Tibial nerve (tissue), 4 donors: ENCODE measurements around the gene VOPP1.

Experiments used
- CTCF ChIP-seq, 5 experiments: fragments of 200-600 bp in 3 of 5; fragments of 450-650 bp in 2 of 5; sonication (generic) in 3 of 5; IDR thresholded peaks; one replicate each; pipeline ENCODE4 v1.5.1; 2016 to 2019; ENCODE audit warnings: antibody characterized with exemption in 5 of 5, mild to moderate bottlenecking in 3 of 5, moderate library complexity in 2 of 5
- EP300 ChIP-seq, 2 donors: sonication (generic); formaldehyde crosslinking; IDR thresholded peaks; one replicate each; pipeline ENCODE4 v1.6.1; 2017; ENCODE audit warnings: antibody characterized with exemption in 2 of 2, mild to moderate bottlenecking in 1 of 2
- POLR2A ChIP-seq, 2 donors: fragments of 450-650 bp; IDR thresholded peaks; one replicate each; pipeline ENCODE4 v1.6.1; 2017; ENCODE audit warnings: antibody characterized with exemption in 2 of 2, mild to moderate bottlenecking in 2 of 2, moderate library complexity in 2 of 2

DNA sequence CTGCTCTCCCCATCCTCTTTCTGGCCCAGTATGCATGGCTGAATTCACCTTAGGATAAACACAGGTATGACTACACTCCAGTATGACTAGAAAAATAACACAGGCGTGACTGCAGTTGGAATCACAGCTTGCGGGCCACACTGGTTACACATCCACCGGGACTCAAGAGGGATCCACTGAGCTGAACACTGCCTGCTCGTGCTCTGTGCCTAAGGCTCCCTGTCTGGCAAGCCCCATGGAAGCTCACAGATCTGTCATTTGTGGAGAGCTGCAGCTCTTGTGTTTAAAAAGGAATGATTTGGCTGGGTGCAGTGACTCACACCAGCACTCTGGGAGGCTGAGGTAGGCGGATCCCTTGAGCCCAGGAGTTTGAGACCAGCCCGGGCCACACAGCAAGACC lies 26.8 kb downstream of the VOPP1 start:
- no peak for TF ChIP-seq CTCF (IDR thresholded peaks at IDR 0.05)
- TF ChIP-seq POLR2A (IDR thresholded peaks at IDR 0.05): no peak
- no peak for TF ChIP-seq EP300 (IDR thresholded peaks at IDR 0.05)
